HUES48 (cell line): ENCODE results near the gene EVA1C.
"Not testable (repeated sequence)": the region's sequence is repeated elsewhere in the genome, so short reads cannot be mapped to it uniquely, and the experiment has no call there.

Source experiments
- H3K27ac ChIP-seq: one replicate; pipeline ENCODE4 v1.7.0; 2013; ENCODE audit warnings: low read depth, low read length, inconsistent platforms
- H3K27me3 ChIP-seq: 2 replicates; pipeline ENCODE4 v1.6.1; 2013; ENCODE audit warnings: mild to moderate bottlenecking, low read length; ENCODE audit not compliant: control insufficient read depth, insufficient read depth
- H3K36me3 ChIP-seq: 2 replicates; pipeline ENCODE4 v1.6.1; 2013; ENCODE audit warnings: low read length; ENCODE audit not compliant: control insufficient read depth, insufficient read depth
- H3K4me1 ChIP-seq: 2 replicates; pipeline ENCODE4 v1.6.1; 2013; ENCODE audit warnings: mild to moderate bottlenecking, low read length; ENCODE audit not compliant: control insufficient read depth, insufficient read depth
- H3K4me3 ChIP-seq: 2 replicates; pipeline ENCODE4 v1.5.1; 2013; ENCODE audit warnings: mild to moderate bottlenecking, low read depth, low read length
- H3K9ac ChIP-seq: 2 replicates; pipeline ENCODE4 v1.6.1; 2013; ENCODE audit warnings: mild to moderate bottlenecking, low read depth, low read length, moderate library complexity
- H3K9me3 ChIP-seq: 2 replicates; pipeline ENCODE4 v1.6.1; 2013; ENCODE audit warnings: low read length; ENCODE audit not compliant: control insufficient read depth, insufficient read depth

The EVA1C gene, protein sequence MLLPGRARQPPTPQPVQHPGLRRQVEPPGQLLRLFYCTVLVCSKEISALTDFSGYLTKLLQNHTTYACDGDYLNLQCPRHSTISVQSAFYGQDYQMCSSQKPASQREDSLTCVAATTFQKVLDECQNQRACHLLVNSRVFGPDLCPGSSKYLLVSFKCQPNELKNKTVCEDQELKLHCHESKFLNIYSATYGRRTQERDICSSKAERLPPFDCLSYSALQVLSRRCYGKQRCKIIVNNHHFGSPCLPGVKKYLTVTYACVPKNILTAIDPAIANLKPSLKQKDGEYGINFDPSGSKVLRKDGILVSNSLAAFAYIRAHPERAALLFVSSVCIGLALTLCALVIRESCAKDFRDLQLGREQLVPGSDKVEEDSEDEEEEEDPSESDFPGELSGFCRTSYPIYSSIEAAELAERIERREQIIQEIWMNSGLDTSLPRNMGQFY

DNA sequence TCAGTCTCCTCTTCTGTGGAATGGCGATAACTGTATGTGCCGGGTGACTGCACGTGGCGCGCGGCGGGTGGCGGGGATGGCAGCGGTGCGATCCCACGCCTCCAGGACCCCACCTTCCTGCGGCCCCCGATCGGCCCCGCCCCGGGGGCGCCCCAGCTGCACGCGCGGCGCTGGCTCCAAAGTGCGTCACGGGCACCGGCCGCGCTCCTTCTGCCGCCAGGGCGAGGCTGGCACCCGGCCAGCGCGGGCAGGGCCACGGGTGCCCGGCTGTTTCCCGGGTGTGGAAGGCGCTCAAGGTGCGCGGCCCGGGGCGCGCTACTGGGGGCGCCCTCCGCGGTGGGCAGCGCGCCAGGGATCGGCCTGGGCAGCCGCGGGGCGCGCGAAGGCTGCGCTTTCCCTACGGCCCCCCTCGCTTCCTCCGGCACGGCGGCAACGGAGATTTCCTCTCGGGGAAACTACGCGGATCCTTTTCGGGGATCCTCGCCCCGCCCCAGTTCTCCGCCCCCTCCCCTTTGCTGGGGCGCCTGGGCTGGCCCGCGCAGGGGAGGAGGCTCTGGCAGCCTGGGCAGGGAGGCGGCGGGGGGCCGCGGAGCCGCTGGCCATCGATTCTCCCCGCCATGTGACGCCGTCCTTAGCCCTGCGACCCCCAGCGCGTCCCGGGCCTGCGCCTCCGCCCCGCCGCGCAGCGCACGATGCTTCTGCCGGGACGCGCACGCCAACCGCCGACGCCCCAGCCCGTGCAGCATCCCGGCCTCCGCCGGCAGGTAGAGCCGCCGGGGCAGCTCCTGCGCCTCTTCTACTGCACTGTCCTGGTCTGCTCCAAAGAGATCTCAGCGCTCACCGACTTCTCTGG, at the start of gene EVA1C:
Gene EVA1C, plus strand, starts transcription at position 545 of the 853 bp plus-strand sequence. Its CDS starts 148 bp downstream, at position 693.
- Histone ChIP-seq H3K4me3 (peak within 1 kb of the TSS; percentile 66), H3K27me3 (peaks cover 68% of the 10 kb centered on the region), H3K36me3 (no peaks in the 10 kb centered on the region), H3K4me1 (peaks cover 30% of the 10 kb centered on the region), H3K27ac (no peak within 1 kb of the TSS), H3K9me3 (no peaks in the 10 kb centered on the region), H3K9ac (no peak within 1 kb of the TSS)

DNA sequence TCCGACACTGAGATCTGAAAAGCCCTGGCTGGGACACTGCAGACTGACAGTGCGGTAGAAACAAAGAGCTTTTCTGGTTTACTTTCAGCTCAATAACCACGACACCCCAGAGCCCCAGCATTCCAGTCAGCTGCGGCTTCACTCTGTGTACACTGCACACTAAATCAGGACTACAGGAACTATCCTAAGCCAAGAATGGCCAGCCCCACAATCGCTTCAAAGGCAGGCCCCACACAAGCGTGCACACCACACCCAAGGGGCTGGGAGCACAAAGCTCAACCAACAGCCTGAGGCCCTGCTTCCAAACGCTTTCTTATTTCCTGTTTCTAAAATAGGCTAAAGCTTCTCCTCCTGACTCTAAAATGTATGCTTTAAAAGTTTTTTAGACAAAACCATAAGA, 48.1 kb upstream of the EVA1C start:
- Histone ChIP-seq H3K36me3 (peaks cover 99% of the 10 kb centered on the region), H3K4me3 (no peak overlapping the region), H3K9me3 (no peaks in the 10 kb centered on the region), H3K9ac (no peak overlapping the region), H3K27ac (no peak overlapping the region), H3K27me3 (no peaks in the 10 kb centered on the region), H3K4me1 (no peaks in the 10 kb centered on the region)

DNA sequence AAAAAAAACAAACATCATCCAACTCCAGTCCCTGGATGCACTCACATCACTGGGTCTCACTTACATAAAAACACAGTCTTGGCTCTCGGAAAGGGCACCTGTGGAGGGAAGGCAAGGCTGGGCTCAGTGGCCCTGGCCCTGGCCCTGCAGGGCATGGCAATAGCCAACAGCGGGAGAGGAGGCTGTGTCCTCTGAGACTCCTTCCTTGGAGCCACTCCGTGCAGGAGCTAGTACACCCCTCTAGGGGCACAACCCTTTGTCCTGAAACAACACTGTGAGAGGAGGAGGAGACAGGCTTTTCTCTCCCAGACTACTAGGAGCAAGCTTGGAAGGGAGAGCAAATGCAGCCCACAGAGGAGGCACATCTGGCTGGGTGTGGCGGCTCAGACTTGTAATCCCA, 47.7 kb upstream of the EVA1C start:
- H3K27me3 ChIP-seq: no peaks in the 10 kb centered on the region
- no peak overlapping the region for H3K9ac ChIP-seq
- H3K27ac ChIP-seq: no peak overlapping the region
- no peaks in the 10 kb centered on the region for H3K4me1 ChIP-seq
- no peak overlapping the region for H3K4me3 ChIP-seq
- H3K36me3 ChIP-seq: peaks cover 99% of the 10 kb centered on the region
- no peaks in the 10 kb centered on the region for H3K9me3 ChIP-seq

DNA sequence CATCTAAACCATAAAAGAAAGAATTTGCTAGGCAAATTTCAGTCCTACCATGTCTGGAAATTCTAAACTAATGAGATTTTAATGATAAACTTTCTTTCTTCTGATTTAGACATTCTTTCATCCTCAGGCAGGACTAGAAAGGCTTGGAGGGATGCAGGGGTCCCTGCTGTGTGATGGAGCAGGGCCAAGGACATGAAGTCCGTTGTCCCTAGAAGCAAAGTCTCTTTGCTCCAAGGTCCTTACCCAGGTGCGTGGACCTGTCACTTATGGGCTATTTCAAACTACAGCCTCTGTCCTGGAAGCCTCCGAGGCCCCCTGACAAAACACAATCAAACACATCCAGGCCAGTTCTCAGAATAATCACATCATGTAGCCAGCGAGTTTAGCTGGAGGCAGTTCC, 46.3 kb upstream of the EVA1C start:
- Histone ChIP-seq H3K4me3 (no peak overlapping the region), H3K36me3 (peaks cover 99% of the 10 kb centered on the region), H3K4me1 (no peaks in the 10 kb centered on the region), H3K27ac (no peak overlapping the region), H3K27me3 (no peaks in the 10 kb centered on the region), H3K9me3 (no peaks in the 10 kb centered on the region), H3K9ac (no peak overlapping the region)

DNA sequence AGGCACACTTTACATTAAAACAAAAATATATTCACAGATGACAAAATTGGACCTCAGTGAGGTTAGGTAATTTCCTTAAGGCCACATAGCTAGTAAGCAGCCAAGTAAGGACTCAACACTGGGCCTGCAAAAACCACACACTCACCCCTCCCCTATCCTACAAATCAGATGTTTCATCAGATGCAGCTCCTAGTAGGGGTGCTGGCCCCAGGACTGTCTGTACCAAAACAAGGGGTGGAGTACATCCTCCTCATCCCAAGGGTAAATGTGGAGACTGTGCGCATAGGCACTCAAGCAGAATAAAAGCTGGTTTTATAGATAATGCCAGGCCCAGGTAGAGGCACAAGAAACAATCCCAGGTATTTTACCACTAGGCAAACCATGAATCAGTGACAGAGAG, 45.3 kb upstream of the EVA1C start:
- Histone ChIP-seq H3K4me1 (no peaks in the 10 kb centered on the region), H3K4me3 (no peak overlapping the region), H3K9me3 (no peaks in the 10 kb centered on the region), H3K36me3 (peaks cover 99% of the 10 kb centered on the region), H3K9ac (no peak overlapping the region), H3K27me3 (no peaks in the 10 kb centered on the region), H3K27ac (no peak overlapping the region)

DNA sequence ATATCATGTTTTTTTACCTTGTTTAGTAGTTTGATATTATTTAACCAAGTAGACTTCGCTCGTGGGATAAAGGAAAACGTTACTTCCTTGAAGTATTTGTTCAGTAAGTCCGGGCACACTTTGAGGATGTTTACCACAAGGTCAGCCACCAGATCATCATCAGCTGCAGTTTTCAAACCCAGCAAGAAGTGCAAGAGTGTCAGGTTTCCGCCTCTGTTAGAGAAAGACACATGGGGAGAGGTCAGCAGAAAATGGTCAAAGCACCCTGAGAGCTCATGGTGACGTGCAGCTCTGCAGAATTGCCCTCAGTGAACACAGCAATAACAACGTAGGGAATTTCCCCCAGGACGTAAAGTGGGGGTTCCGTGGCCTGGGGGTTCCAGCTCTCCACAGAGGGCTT, 44.1 kb upstream of the EVA1C start:
- H3K4me3 ChIP-seq: no peak overlapping the region
- H3K36me3 ChIP-seq: peaks cover 99% of the 10 kb centered on the region
- no peaks in the 10 kb centered on the region for H3K4me1 ChIP-seq
- no peaks in the 10 kb centered on the region for H3K9me3 ChIP-seq
- H3K27me3 ChIP-seq: no peaks in the 10 kb centered on the region
- H3K27ac ChIP-seq: no peak overlapping the region
- no peak overlapping the region for H3K9ac ChIP-seq

DNA sequence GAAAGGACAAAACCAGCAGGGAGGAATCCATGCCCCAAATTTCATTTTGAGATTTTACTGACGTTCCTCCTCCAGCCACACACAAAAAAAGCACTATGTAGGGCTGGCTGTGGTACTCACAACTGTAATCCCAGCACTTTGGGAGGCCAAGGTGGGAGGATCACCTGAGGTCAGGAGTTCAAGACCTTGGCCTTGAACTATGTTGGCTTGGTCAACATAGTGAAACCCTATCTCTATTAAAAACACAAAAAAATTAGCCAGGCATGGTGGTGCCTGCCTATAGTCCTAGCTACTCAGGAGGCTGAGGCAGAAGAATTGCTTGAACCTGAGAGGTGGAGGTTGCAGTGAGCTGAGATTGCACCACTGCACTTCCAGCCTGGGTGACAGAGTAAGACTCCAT, 43.5 kb upstream of the EVA1C start:
- peaks cover 99% of the 10 kb centered on the region for H3K36me3 ChIP-seq
- not testable (repeated sequence) for H3K4me3 ChIP-seq, H3K4me1 ChIP-seq, H3K27ac ChIP-seq, H3K9me3 ChIP-seq, H3K27me3 ChIP-seq, H3K9ac ChIP-seq

DNA sequence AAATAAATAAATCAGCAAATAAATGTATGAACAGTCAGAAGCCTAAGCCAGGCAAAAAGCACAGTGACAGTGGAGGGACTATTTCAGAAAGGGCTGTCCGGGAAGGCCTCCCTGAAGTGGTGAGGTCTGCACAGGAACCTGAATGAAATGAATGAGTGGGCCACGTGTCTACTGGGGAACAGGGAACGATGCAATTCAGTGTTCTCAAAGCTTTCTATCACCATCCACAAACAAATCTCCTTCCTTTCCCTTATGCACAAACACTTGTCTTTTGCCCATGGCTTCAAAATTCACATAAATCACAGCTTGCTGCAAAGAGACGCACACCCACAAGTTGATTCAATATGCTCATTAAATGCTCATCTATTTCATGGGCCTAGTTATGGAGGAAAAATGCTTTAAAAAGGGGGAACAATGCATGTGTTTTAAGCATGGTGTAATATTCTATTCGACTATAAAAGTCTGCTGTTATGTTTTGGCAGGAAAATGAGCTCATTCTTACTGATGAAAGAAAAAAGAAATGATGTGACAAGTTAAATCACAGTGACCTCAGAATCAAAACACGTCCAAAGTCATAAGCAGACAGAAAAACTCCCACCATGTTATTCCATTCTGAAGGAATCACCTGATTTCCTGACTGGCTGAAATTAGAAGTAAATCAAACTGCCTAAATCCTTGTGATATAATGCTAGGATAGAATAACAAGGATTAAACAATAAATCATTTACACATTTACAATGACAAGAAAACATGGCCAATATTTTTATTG, 41.3 kb upstream of the EVA1C start:
- Histone ChIP-seq H3K27ac (no peak overlapping the region), H3K9ac (no peak overlapping the region)

DNA sequence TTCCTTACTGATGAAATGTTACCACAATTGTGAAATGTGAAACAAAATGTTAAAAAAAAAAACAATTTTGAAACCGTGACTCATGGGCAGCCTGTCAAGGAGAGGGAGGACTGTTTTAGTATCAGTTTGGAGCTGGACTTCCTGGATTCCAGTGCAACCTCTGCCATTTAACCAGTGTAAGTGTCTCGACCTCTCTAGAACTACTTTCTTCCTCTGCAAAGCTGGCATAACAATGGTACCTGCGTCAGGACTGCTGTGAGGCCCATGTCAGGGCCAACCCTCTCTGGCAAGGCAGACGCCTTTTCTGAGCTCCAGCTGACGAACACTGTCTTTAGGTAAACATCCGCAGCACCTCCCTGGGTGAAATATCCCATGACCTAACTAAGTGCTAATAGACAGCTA, 40.6 kb upstream of the EVA1C start:
- H3K36me3 ChIP-seq: peaks cover 100% of the 10 kb centered on the region
- no peak overlapping the region for H3K27ac ChIP-seq
- no peak overlapping the region for H3K9ac ChIP-seq

More for the DNA sequence above, 41.3 kb upstream of the EVA1C start:
- Histone ChIP-seq H3K9me3 (no peaks in the 10 kb centered on the region), H3K27me3 (no peaks in the 10 kb centered on the region), H3K4me1 (no peaks in the 10 kb centered on the region), H3K36me3 (peaks cover 100% of the 10 kb centered on the region), H3K4me3 (no peak overlapping the region)

DNA sequence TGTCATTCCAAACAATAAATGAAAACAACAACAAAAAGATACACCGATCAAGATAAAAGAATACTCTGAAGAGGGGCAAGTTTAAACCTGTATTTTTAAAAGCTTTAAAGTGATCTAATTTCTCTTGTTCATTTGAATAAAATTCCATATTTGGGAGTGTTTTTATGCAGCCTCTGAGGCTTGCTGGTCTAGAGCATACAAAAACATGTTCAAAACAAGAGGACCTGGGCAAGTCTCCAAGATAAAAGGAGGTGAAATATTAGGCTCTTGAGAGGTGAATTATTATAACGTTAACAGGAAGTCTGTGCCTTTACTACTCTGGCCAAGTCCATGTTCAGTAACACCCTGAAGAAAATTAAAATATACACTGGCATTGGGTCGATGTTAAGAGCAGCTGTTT, 39.8 kb upstream of the EVA1C start:
- H3K36me3 ChIP-seq: peaks cover 100% of the 10 kb centered on the region
- no peak overlapping the region for H3K27ac ChIP-seq
- no peaks in the 10 kb centered on the region for H3K27me3 ChIP-seq

More for the DNA sequence above, 40.6 kb upstream of the EVA1C start:
- Histone ChIP-seq H3K4me3 (no peak overlapping the region), H3K27me3 (no peaks in the 10 kb centered on the region), H3K4me1 (no peaks in the 10 kb centered on the region), H3K9me3 (no peaks in the 10 kb centered on the region)

More for the DNA sequence above, 39.8 kb upstream of the EVA1C start:
- Histone ChIP-seq H3K9ac (no peak overlapping the region), H3K9me3 (no peaks in the 10 kb centered on the region), H3K4me3 (no peak overlapping the region), H3K4me1 (no peaks in the 10 kb centered on the region)
